Measurements from ENCODE around the gene CHRNG.

GRCh38 chr2:232551250-232551638, 11.8 kb downstream of the CHRNG start:
- no peak for TF ChIP-seq CTCF (IDR thresholded peaks at IDR 0.05)
- no peak for TF ChIP-seq POLR2A (IDR thresholded peaks at IDR 0.05)

Measured in ovary (tissue), 3 donors.